Kidney tubule cell (primary cell): Measurements from ENCODE around the gene RAPGEF2.
"Not testable (repeated sequence)": the region's sequence is repeated elsewhere in the genome, so short reads cannot be mapped to it uniquely, and the experiment has no call there.

Experiments
- DNase-seq: peaks from one replicate; pipeline ENCODE4 v3.0.0-alpha.2; 2018; ENCODE audit warnings: low spot score

The RAPGEF2 gene

GRCh38 chr4:159162576-159162975, 59.7 kb downstream of the RAPGEF2 start:
- DNase-seq: no peak

- no peak for DNase-seq
Measured at GRCh38 chr4:159163521-159163920, 60.6 kb downstream of the RAPGEF2 start.

DNA sequence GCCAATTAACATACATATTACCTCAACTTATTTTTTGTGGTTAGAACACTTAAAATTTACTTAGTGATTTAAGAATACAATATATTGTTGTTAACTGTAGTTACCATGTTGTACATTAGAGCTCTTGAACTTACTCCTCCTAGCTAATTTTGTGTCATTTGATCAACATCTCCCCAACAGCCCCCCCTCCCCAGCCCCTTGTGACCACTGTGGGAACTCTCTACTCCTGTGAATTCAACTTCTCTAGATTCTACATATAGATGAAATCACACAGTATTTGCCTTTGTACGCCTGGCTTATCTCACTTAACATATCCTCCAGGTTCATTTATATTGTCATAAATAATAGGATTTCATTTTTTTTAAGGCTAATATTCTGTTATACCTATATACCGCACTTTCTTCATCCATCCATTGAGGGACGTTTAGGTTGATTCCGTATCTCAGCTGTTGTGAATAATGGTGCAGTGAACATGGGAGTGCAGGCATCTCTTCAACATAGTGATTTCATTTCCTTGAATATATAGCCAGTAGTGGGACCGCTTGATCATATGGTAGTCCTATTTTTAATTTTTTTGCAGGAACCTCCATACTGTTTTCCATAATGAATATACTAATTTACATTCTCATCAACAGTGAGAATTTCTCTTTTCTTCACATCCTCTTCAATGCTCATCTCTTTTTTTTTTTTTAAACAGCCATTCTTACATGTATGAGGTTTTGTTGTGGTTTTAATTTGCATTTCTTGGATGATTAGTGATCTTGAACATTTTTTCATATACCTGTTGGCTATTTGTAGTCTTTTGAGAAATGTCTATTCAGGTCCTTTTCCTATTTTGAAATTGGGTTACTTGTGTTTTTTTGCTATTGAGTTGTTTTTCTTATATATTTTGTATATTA, 66.8 kb downstream of the RAPGEF2 start:
- no peak for DNase-seq

DNA sequence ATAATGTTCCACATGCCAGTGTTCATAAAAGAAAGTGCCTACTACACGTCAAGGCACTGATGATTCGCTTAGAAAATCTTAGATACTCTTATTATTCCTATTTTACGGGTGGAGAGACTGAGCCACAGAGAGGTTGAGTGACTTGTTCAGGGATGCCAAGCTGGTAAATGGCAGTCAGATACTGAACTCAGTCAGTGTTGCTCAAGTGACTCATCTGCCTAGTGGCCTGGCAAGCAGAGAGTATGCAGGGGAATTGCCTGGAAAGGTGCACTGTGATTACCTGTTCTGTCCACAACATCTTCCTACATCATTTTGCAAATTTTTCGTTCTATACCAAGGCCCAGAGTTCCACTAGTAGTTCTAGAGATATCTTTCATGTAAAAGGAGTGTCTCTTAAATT, 68.4 kb downstream of the RAPGEF2 start:
- DNase-seq: peak; percentile 74

- DNase-seq: no peak
Measured at GRCh38 chr4:159173886-159174285, 71.0 kb downstream of the RAPGEF2 start.

DNA sequence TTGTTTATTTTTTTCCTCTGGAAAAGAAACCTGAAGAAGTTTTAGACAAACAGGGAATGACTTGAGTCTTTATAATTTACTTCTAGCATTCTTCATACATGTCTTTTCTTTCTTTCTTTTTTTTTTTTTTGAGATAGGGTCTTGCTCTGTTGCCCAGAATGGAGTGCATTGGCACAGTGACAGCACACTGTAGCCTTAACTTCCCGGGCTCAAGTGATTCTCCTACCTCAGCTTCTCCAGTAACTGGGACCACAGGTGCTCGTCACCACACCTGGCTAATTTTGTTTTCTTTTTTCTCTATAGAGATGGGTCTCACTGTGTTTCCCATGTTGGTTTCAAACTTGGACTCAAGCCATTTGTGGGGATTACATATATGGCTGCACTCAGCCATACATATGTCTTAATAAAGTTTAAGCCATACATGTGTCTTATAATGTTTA, 71.8 kb downstream of the RAPGEF2 start:
- no peak for DNase-seq

- peak; percentile 93 for DNase-seq
Measured at GRCh38 chr4:159175085-159175988, 72.5 kb downstream of the RAPGEF2 start.

- no peak for DNase-seq
Measured at GRCh38 chr4:159175989-159176375, 73.1 kb downstream of the RAPGEF2 start.

DNA sequence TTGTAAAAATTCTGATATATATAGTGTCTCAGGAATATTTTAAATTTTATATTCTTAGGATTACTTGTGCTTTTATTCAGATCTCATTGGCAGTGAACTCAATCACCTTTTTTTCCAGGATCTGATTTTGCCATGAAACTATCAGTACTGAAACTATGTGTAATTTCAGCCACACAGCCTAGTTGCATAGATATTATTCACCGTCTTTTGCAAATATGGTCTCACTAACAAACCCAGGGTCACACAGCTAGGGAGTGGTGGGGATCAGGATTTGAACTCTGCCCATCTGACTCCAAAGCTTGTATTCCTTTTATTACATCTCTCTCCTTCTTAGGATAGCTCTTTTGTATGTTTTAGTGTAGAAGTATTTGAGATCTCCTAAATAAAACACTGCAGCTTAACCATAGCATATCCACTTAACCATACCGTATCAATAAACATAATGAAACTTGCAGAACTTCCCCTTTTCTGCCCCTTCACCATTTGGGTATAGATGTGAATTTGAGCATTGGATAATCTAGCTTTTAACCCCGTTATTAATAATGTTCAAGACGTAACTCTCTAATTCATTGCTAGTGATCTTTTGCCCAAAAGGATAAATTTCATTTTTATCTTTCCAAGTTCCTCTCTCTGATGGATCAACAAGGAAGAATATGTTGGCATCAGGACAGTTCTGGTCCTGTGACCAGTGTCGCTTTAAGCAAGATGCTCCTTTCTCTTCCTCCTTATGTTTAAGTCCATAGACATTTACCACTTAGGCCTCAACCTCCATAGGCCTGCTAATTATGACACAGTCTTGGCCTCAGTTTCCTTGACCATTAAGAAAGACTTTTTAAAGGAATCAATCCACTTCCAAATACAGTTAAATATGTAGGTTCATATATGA, 74.6 kb downstream of the RAPGEF2 start:
- DNase-seq: no peak

DNA sequence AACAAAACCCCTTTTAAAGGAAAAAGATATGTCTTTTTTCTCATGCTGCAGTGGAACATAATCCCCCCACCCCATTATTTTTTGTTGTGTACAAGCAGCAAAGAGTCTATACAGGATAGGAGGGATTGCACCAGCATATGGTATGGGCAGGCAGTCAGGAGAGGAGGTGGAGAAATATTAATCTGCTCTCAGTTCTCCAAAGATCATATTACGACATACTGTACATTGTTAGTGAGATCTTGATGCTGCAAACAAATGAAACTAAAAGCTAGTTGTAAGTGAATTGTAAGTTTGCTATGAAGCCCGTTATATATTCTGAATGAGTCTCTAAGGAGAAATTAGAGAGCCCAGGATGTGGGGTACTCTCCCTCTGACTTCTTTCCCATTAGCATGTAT, 75.3 kb downstream of the RAPGEF2 start:
- no peak for DNase-seq

DNA sequence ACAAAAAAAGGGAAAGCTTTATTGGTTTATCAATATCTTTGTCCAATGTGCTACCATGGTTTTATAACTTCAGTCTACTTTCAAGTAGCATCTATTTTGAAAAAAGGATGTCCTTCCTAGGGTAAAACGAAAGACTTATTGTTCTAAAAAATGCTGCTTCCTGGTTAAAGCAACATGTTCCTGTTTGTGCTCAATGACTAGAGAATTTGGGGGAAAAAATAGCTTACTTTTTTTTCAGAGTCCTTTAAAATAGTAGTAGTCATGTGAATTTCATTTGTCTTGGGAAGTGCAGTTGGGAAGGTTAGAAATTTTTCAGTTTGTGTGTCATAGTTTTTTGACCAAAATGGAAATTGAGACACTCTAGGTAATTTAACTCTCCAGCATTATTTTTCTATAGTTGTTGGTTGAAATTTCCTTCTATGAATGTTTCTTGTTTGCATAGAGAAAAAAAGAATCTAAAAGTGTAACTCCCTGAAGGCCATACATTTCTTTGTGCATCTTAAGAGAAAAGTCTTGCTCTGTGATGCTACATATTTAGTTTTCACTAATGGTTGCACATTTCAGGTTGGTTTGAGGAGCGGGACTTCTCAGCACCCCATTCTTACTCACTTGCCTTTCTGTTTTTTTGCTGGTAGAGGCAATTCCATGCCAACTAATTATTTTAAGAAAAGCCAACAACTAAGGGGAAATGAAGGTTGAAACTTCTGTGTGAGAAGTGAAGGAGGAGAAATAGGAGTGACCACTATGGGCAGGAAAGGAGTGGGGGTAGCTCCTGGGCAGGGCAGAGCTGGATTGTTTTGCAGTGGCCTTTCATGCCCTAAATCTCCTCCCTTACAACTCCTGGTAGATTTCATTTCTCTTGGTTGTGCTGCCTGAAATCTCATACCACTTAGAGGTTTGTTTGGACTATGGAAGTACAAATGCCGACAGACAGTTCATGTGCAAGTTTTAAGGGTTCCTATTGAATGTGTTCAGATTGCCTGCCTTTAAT, 76.4 kb downstream of the RAPGEF2 start:
- DNase-seq: no peak

- DNase-seq: not testable (repeated sequence)
Measured at GRCh38 chr4:159183885-159184605, 81.2 kb downstream of the RAPGEF2 start.

DNA sequence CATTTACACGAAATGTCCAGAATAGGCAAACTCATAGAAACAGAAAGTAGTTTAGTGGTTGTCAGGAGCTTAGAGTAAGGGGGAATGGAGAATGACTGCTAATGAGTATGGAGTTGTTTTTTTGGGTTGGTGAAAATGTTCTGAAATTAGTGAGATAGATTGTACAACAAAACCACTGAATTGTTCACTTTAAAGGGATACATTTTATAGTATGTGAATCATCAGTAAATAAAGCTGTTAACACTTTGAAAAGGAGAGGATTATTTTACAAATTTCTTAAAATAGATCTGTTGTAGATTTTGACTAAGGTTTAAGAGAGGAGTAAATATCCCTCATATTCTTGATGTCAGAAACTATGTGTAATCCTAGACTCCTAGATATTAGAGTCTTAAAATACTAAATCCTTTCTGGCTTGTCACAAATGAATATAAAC, 82.7 kb downstream of the RAPGEF2 start:
- no peak for DNase-seq

DNA sequence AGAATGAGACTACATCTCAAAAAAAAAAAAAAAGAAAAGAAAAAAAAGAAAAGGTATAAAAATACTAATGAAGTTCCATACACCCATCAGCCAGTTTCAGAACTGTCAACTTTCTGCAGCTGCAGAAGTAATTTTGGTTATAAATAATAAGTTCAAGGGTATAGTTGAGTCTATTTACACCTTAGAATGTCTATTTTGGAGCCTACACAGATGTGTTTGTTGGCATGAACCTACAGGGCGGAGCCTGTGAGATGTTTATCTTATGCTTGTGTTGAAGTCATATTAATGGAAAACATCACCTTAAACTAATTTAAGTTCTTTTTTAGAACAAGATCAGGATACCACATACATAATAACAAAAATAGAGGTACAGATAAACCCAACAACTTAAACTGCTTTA, 85.8 kb downstream of the RAPGEF2 start:
- no peak for DNase-seq

GRCh38 chr4:159190651-159191050, 87.8 kb downstream of the RAPGEF2 start:
- DNase-seq: no peak

DNA sequence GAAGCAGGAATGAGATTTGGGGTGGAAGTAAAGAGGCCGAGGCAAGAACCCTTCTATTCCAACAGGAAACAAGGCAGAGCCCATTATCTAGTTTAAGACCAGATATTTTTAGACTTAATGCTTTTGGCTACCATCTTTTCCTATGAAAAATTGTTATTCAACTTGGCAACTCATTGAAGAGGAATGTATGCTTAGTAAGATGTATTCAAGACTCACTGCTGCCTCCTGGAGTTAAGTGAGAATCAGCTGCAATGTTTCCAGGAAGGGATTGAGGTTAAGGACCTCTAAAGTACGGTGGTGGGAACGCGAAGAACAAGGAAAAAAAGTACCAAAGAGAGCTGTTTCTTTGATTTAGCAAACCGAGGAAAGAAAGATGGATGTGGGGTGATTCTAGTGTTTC, 89.1 kb downstream of the RAPGEF2 start:
- DNase-seq: peak; percentile 72

DNA sequence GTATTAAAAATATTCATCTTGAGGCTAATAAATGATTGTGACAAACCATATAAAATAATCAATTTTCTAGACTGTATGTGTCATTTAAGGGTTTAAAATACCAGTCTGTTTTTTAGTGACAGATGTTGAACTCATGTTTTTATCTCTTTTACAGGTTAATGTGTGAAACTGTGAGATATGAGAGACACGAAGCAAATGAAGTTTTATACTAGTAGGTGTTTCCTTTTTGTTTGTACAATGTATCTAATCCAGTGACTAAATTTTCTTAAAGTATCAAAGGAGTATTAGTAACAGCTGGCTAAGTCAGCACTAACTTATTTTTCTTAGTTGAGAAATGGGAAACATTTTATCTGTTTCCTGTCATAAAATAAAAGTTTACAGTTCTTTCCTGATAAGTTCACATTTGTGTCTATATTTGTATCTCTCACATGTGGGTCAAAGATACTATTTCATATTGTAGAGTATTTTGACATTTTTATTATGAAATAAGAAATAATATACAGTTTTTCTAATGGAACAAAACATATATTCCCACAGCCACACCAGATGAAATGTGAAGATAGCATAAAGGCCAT, 90.3 kb downstream of the RAPGEF2 start:
- DNase-seq: no peak

DNA sequence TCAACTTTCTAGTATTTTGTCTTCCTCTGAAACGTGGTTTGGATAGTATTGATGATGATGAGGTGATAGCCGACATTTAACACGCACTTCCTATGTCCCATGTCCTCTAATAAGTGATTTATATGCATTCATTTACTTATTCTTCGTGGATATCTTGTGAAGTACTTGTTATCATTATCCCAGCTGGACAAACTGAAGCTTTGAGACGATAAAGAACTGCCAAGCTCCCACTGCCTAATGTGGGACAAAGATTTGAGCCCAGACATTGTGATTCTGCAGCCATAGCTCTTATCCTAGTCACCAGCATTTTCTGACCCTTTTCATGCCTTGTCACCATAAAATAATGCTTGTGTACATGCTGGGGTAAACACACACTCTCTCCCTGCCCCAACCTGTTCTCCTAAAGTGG, 92.5 kb downstream of the RAPGEF2 start:
- DNase-seq: no peak

GRCh38 chr4:159197260-159197884, 94.5 kb downstream of the RAPGEF2 start:
- DNase-seq: no peak
